Fibroblast of skin of left quadriceps (primary cell): Measurements from ENCODE around the gene EIF5B.

ENCODE experiments used
- DNase-seq, 2 experiments: peaks; one replicate each; pipeline ENCODE4 v3.0.0-alpha.2; 2013; ENCODE audit warnings: low read depth in 2 of 2

EIF5B gene

DNA sequence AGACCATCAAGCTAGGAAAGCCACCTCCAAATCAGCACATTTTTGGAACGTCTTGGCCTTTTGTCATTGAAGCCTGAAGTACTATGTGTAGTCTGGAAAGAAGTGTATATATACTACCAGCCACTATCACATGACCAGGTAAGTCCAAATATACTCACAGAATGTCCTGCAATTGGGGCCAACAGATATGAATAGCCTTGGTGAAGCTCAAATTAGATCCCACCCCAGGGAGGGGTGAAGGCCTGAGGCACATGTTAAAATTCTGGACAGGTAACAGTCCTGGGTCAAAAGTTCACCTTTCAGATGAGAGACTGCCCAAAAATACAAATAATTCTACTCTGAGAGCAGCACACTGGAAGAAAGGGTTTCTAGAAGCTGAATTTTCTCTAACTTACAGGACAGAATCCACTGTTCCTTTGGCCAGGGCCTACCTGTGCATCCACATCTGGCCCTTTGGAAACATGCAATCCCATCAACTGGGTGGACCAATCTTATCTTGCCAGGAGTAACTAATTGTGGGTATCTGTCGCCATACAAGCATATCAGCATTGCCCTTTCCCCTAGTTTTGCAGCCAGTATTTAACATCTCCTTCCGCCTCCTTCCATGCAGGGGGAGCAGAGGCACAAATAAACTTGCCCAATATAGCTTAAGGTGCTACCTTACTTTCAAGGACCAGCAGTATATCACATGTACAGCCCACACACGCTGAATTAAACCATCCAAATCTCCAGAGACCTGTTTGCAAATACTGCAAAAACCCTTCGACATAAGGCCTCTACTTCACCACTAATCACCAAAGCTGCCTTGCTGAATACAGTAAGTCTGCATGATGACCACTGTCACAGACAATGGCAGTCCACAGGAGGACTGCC lies 67.8 kb downstream of the EIF5B start:
- no peak for DNase-seq

DNA sequence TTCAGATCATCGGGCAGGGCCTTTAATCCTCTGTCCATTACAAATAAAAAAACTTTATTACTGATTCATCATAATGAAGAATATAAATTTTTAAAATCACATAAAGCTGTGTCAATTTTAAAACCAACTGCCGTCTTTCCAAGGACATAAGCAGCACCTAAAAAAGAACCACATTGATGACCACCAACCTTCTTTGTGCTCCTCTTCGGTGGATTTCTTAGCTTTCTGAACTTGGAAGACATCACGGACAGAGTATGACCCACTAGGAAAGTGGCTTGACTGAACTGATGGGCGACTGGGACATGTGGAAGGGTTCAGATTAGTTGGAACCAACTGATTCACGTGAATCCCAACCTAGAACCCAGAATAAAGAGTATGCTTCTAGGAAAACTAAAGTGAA lies 68.9 kb downstream of the EIF5B start:
- DNase-seq: no peak

DNA sequence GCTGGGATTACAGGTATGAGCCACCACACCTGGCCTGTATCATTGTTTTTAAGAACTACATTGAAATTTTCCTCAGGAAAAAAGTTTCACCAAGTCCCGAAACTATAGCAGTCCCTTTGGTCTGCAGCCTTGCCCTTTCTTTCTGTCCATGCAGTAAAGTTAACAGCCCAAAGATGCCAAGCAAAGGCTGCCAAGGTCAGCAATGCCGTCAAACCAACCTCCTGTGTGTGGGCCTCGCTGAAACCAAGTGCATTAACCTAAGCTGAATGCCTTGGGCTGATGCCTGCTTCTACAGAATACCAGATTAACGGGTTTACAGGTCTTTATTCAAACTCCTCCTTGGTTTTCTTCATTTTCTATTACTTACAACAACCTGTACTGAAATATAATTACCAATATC lies 73.1 kb downstream of the EIF5B start:
- no peak for DNase-seq

DNA sequence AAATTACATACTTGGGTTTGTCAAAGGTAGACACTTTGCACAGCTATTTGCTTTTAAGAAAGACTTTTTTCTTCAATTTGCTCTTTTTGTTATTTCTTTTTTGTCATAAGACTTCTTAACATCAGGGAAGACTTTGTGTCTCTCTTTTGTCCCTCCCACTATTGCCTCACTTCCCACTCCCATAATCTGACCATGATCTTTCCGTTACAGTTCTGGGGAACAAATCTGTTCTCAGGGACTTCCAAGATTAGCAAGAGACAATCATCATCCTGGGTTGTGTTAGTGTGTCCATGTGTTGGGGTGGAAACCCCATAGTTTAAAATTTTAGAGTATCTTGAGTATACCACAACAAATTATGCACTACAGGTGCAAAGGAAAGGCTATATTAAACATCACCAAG lies 77.4 kb downstream of the EIF5B start:
- no peak for DNase-seq

DNA sequence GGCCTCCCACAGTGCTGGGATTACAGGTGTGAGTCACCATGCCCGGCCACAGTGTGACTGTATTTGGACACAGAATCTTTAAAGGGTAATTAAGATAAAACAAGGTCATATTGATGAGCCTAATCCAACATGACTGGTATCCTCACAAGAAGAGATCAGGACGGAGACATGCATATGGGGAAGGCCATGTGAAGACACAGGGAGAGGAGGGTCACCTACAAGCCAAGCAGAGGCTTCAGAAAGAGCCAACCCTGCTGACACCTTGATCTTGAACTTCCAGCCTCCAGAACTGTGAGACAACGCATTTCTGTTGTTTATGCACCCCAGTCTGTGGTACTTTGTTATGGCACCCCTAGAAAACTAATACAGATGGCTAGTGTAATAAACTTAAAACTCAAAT lies 80.2 kb downstream of the EIF5B start:
- no peak for DNase-seq

DNA sequence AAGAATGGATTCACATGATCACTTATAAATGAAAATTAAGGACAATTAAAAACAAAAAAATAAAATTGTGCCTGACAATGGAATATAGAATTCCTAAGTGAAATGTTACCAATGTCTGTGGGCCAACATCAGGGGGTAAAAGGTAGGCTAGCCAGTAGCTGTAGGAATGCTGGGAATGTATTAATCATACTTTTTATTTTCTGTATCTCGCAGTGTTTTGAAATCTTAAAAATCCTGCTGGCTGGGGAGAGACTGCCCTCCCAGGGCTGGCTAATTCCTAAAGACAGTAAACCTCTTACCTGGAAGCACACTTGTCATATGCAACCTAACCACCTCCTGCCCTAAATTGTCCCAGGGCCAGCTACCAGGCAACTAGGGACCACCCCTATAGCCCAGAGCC lies 82.8 kb downstream of the EIF5B start:
- no peak for DNase-seq

DNA sequence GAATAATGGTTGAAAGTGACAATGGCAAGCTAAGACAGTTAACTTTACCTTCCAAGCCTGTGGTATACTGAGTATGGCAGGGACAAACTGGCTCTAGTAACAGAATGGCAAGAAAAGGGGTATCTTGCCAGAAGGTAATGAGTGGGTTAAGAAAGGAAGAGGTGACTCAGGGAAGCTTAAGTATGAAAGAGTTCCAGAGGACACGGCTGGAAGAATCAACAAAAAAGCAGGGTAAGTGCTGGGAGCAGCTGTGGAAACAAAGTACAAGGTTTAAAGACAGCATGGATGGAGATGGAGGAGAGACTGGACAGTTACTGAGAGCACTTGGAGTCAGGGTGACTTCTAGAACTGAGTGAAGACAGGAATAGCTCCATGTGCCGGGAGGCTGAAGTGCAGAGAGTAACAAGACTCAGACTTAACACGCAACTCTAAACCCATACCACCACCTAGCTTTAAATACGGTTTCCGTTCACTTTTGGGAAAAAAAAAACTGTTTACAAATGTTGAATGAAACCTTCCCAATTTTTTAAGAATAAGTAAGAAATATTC lies 83.6 kb downstream of the EIF5B start:
- no peak for DNase-seq

DNA sequence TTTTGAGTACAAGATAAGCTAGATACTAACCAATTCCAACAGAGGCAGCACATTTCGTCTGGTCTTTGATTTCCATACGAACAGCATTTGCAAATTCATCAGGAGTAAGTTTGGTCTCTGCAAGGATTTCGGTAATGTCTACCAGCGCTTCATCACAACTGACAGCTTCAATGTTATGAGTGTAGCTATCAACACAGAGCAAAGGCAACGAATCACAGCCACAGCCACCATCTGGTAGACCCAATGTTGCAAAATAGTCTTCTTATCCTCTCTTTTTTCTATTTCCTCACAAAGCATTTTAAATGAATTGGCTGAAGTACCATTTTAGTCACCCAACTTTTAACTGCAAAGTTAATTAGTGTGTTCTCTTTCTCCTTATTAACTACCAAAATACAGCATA lies 84.3 kb downstream of the EIF5B start:
- peak in 1 of 2 experiments; percentile 22 for DNase-seq

DNA sequence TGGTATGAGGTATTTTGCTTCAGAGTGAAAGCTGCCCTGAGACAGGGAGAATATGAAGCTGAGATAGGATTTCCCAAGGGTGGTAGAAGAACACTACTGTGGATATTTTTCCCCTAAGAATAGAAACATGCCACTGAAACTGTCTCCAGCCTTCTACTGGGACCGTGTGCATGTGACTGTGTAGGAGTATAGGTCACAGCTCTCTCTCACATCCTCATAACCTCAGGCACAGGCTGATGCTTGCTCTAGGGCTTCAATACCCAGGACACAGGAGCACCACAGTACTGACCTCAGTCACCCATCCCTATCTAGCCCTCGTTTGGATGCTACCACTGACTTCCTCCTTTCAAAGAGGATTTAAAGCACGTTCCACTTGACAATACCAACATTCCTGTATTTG lies 85.4 kb downstream of the EIF5B start:
- no peak for DNase-seq

DNA sequence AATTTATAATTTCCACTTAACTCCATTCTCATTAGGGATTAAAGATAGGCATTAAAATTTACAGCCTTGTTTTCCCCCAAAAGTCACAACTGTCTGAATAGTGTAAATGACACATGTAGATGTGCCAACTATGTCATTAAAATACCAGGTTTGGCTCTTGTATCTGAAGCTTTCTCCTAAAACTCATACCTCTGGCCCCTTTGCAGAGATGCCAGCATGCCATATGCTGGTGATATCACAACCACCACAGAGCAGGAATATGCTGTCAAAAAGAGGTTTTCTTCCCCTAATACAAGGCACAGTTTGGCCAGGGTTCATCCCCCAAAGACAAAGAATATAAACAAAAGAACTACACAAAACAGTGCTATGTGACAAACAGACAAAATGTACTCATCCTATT lies 87.2 kb downstream of the EIF5B start:
- DNase-seq: no peak

DNA sequence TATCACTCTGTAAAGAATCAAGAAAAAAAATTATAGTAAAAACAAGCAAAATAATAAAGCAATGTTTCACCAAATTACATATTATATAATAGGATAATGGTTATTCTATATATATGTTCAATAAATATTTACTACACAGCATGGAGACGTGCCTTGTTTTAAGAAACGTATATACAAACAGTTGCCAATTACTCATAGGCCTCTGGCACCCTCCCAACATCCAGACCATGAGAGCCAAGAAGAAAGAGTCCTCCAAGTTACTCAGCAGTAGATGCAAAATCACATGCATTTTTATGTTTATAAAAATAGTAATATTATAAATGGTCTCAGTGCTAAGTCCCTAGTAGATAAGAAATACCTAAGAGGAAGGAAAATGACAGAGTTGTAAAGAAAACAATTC lies 87.8 kb downstream of the EIF5B start:
- DNase-seq: peak in 1 of 2 experiments; percentile 23

DNA sequence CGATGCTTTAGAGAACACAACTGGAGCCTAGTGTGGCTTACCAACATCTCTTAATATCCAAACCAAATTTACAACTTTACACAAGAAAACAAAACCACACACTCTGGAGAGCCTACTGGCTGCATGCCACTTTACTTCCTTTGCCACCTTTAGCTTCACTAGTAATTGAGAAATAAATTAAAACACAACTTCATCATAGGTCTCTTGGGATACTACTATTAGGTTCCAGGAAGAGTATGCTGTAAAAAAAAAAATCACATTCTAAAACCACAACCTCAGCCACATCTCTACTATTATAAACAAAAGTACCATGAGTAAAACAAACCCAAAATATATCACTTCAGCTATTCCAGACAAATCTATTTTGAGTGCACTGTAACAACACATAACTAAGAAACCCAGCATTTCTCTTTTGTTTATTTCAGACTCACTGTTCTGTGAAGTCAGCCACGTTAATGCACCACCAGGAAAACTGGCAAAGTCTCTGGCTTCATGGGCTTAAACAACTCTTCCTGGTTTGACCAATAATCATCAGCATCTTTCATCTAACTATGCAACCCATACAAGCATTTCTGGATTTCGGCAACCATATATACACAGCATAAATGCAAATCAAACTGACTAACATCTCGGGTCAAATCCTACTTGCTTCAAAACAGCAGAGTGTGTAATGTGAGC lies 93.6 kb downstream of the EIF5B start:
- peak; percentile 71 to 74 for DNase-seq

DNA sequence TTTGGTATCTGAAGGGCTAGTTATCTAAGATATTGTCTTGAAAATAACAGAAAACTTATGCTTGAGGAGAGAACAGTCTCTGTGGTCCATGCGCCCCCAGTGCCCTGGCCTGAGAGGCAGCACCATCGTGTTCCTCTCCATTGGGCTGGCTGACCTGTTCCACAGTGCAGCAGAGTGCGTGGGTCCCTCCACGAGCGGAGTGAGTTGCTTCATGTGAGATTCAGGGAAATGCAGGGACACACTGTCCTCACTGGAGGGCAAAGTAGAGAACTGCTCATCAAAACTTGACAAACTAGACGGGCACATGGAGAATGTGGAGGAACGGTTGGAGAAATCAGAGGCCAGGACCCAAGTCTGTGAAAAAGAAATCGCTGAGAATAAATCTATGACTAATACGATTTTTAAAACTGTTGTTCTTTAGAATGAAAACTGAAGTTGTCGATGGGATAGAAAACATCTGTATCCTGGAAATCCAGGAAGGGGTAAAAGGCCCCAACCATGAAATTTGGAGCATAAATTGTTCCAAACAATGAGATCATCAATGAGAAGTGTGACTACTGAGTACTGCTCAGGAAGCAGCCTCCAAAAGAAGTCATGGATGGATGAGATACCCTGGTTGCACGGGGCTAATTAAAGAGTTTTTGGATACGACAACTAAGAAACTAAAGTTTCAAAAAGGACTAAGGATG lies 94.5 kb downstream of the EIF5B start:
- peak in 1 of 2 experiments; percentile 6 for DNase-seq

DNA sequence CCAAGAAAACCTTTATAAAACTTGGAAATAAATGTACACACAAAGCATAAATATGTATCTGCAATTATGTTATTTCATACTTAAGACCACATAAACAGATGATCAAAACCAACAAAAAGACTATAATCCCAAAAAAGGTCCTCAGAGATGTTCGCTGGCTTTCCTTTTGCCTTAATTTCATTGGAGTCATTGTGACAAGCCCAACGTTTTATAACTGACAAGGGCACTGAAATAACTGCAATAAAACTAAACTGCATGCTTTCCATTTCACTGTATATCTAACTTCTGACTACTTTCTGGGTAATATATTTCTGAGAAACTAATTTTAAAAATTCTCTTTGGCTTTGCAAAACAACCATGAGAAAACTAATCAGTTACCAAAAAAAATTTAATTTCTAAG lies 96.2 kb downstream of the EIF5B start:
- DNase-seq: no peak

DNA sequence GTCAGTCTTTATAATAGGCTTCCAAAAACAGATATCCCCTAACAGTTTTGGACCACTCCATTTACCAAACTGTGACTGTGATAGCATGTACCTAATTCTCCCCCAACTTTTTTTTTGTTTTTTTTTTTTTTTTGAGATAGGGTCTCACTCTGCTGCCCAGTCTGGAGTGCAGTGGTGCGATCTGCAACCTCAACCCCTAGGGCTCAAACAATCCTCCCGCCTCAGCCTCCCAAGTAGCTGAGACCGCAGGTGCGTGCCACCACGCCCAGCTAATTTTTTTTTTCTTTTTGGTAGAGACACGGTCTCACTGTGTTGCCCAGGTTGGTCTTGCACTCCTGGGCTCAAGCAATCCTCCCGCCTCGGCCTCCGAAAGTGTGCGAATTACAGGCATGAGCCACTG lies 99.7 kb downstream of the EIF5B start:
- DNase-seq: no peak

DNA sequence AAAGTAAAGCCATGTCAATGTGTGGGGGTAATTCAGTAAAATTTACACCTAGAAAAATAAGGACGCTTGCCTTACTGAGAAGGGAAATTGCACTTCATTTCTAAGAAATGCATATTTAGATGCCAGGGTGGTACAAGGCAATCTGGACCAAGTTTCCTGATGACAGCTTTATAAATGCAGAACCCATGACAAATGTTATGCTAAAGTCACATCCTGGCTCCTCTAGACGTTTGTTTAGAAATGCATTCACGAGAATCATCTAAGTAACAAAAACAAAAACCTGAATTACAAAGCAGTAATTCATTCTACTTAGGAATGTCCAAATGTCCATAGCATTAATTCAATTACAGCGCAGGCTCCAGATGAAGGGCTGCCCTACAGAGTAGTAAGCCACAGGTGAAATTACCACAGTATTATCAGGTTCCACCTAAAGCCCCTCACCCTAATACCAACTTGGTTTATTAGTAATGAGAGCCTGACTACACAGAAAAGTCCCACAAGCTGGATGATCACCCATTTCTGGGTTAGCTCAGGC lies 102.8 kb downstream of the EIF5B start:
- no peak for DNase-seq

DNA sequence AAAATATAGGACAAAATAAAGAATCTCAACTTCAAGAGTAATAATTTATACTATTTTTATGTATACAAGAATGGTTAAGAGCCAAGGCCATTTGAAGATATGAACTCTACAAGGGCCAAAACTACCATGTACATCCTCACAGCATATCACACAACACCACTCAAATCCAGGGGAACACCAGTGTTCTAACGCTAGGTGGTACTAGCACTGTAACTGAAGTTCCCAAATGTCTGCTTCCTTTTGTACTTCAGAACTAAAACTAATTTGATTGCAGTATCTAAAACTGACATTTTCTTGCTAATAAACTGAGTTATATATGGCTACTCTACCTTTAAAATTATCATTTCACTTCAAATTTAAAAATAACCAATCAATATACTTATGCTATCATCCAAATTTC lies 105.6 kb downstream of the EIF5B start:
- no peak for DNase-seq

DNA sequence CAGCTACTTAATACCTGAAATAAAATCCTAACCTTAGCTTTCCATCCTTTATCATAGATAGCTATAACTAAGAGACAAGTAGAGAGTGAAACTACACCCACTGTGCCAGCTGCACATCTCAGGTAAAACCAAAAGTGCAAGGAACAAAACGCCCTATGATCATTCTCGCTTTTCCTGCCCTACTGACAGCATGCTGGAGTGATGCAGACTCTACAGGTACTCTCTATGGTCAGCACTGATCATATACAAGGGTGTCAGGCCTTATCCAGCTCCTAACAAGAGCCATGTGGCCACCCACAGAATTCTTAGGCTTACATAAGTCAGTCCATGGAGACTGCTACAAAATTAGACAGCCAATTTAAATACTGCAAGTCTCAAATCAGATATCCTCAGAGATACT lies 107.0 kb downstream of the EIF5B start:
- no peak for DNase-seq

DNA sequence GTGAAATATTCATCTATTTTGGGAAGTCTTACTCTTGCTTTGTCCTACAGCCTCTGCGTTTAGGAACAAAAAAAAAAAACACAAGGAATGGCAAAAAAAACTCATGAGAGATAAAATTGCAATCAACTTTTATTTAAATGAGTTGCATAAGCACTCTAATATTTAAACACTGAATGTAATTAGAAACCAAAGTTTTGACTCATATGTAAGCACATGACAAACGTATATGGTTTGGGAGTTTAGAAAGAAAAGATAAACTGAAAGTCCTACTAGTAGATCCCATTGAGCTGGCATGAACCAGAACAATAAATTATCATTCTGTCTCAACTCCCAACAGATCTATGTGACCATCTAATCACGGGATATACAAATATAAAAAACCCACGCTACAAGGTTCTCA lies 107.9 kb downstream of the EIF5B start:
- DNase-seq: no peak

DNA sequence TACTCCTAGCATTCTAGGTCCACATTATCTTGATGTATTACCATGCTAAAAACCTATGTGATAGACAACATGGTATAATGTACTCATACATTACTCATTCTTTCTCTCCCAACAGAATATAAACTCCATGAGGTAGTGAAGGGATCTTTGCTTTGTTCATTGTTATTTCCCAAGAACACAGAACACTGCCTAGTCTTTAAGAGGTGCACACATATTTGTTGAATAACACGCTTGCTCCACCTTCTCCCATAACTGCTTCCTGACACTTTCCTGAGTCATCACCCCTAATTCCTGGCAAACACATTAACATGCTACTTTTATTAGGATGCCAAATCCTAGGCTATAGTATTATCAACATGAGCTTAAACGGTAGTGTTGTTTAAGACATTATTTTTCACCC lies 111.4 kb downstream of the EIF5B start:
- peak; percentile 46 to 53 for DNase-seq

DNA sequence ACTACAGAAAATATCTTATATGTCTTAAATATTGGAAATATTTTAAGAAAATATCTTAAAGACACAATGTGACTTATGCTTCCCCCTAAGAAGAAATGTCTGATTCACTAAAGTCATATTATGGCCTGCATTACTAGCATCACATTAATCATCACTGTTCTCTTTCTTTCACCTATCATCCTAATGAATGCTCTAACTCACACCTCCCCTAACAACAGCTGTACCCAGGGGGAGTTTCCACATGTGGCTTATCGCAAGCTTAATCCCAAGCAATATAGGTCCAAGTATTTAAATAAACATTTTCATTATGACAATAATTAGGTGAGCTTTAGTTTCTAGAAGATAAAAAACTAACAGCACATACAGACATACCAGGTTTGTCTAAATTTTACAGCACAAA lies 113.0 kb downstream of the EIF5B start:
- DNase-seq: no peak
